Stomach (tissue), 9 donors: ENCODE data around the gene HS6ST1. TPM values are rescaled to one million over a fixed set of nuclear protein-coding genes. Genes with fewer than 3 reads are reported as not detected.

Source experiments
- DNase-seq, 2 donors: peaks; one replicate each; pipeline versions ENCODE4 v3.0.0 to v3.0.0-alpha.2; 2013 to 2019
- H3K27ac ChIP-seq, 5 donors: fragments of 200-600 bp in 4 of 5; sonication (generic) in 4 of 5; one replicate each; pipeline ENCODE4 v1.5.1; 2013 to 2019; ENCODE audit warnings: mild to moderate bottlenecking in 1 of 5, moderate library complexity in 1 of 5
- H3K27me3 ChIP-seq, 3 donors: fragments of 200-600 bp; sonication (generic); one replicate each; pipeline ENCODE4 v1.5.1; 2017 to 2019; ENCODE audit warnings: mixed run types in 1 of 3
- H3K36me3 ChIP-seq, 4 donors: fragments of 200-600 bp; sonication (generic); 1 replicate in 3 of 4; 2 replicates in 1 of 4; pipeline ENCODE4 v1.5.1; 2016 to 2019
- H3K4me1 ChIP-seq, 4 donors: fragments of 200-600 bp; sonication (generic); one replicate each; pipeline ENCODE4 v1.5.1; 2016 to 2019
- H3K4me3 ChIP-seq, 4 donors: fragments of 200-600 bp; sonication (generic) in 3 of 4; one replicate each; pipeline ENCODE4 v1.5.1; 2016 to 2019; ENCODE audit warnings: mild to moderate bottlenecking in 1 of 4
- H3K9me3 ChIP-seq, 4 donors: fragments of 200-600 bp; sonication (generic); one replicate each; pipeline ENCODE4 v1.5.1; 2016 to 2019
- EP300 ChIP-seq: sonication (generic); formaldehyde crosslinking; IDR thresholded peaks from one replicate; pipeline ENCODE4 v1.6.1; 2017; ENCODE audit warnings: antibody characterized with exemption
- POLR2A ChIP-seq, 4 donors: fragments of 450-650 bp; IDR thresholded peaks; one replicate each; pipeline ENCODE4 v1.6.1; 2016; ENCODE audit warnings: antibody characterized with exemption in 4 of 4, control low read depth in 2 of 4, mild to moderate bottlenecking in 1 of 4, moderate library complexity in 1 of 4
- POLR2AphosphoS5 ChIP-seq, 3 donors: sonication (generic); formaldehyde crosslinking; IDR thresholded peaks; one replicate each; pipeline ENCODE4 v1.6.1; 2016; ENCODE audit warnings: antibody characterized with exemption in 3 of 3
- WGBS, 5 donors: extraction: QIAGEN DNeasy Blood & Tissue Kit in 3 of 5; methylation state at CpG; one replicate each; pipeline versions ENCODE4 v1.1.5 to v1.1.7; 2013 to 2018; 5-methylcytosine and 5-hydroxymethylcytosine counted together
- intact Hi-C: fragments of 100-400 bp; cut with DNase I; formaldehyde crosslinking; loops from one replicate; pipeline ENCODE4 v1.15.1; 2023; ENCODE audit warnings: low total_unique reads
- polyA plus RNA-seq, 3 donors: library from polyadenylated mRNA; stranded (reverse); fragments of 200-250 nt; gene quantifications; one replicate each; pipeline ENCODE4 v1.2.3, GENCODE V29; 2013
- total RNA-seq, 5 donors: library from RNA; depleted of rRNA; stranded (reverse); fragments of >200 nt; gene quantifications; one replicate each; pipeline versions ENCODE4 v1.1.0 to v1.2.3, GENCODE V29; 2014 to 2016
- TF ChIP-seq, protein P1 (sequence below), 7 experiments: fragments of 450-650 bp in 4 of 7; fragments of 200-600 bp in 3 of 7; sonication (generic) in 3 of 7; IDR thresholded peaks; one replicate each; pipeline ENCODE4 v1.5.1; 2016 to 2019; ENCODE audit warnings: antibody characterized with exemption in 7 of 7, control low read depth in 2 of 7, mild to moderate bottlenecking in 1 of 7
- donor health status: healthy with polysubstance abuse.
- donor health status: Bipolar disorder and iron deficiency.
- donor health status: healthy.

Gene HS6ST1
- total and polyA plus RNA-seq, 8 donors, result 2.9 to 178 (median 12.8) TPM

GRCh38 chr2:128273469-128274081, 45.1 kb downstream of the HS6ST1 start:
- TF ChIP-seq POLR2AphosphoS5 (IDR thresholded peaks at IDR 0.05), result no peak
- TF ChIP-seq POLR2A (IDR thresholded peaks at IDR 0.05), result no peak
- TF ChIP-seq EP300, result no peak
- TF ChIP-seq, protein P1, sequence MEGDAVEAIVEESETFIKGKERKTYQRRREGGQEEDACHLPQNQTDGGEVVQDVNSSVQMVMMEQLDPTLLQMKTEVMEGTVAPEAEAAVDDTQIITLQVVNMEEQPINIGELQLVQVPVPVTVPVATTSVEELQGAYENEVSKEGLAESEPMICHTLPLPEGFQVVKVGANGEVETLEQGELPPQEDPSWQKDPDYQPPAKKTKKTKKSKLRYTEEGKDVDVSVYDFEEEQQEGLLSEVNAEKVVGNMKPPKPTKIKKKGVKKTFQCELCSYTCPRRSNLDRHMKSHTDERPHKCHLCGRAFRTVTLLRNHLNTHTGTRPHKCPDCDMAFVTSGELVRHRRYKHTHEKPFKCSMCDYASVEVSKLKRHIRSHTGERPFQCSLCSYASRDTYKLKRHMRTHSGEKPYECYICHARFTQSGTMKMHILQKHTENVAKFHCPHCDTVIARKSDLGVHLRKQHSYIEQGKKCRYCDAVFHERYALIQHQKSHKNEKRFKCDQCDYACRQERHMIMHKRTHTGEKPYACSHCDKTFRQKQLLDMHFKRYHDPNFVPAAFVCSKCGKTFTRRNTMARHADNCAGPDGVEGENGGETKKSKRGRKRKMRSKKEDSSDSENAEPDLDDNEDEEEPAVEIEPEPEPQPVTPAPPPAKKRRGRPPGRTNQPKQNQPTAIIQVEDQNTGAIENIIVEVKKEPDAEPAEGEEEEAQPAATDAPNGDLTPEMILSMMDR (IDR thresholded peaks at IDR 0.05), result no peak
- H3K4me1 ChIP-seq, result peaks cover 0 to 25% (median 14%) of the 10 kb centered on the region in 4 donors
- no peaks in the 10 kb centered on the region for H3K27me3 ChIP-seq
- no peak overlapping the region for H3K4me3 ChIP-seq
- DNase-seq, result no peak
- H3K36me3 ChIP-seq, result peaks cover 4 to 54% (median 23%) of the 10 kb centered on the region in 4 donors
- peaks cover 0 to 19% (median 4%) of the 10 kb centered on the region in 4 donors for H3K9me3 ChIP-seq
- WGBS, 5 donors, result 66 to 80% (median 76%) methylated on average over 16 of the region's 16 CpGs
- intact Hi-C loops, result no loop called here
- no peak overlapping the region for H3K27ac ChIP-seq

DNA sequence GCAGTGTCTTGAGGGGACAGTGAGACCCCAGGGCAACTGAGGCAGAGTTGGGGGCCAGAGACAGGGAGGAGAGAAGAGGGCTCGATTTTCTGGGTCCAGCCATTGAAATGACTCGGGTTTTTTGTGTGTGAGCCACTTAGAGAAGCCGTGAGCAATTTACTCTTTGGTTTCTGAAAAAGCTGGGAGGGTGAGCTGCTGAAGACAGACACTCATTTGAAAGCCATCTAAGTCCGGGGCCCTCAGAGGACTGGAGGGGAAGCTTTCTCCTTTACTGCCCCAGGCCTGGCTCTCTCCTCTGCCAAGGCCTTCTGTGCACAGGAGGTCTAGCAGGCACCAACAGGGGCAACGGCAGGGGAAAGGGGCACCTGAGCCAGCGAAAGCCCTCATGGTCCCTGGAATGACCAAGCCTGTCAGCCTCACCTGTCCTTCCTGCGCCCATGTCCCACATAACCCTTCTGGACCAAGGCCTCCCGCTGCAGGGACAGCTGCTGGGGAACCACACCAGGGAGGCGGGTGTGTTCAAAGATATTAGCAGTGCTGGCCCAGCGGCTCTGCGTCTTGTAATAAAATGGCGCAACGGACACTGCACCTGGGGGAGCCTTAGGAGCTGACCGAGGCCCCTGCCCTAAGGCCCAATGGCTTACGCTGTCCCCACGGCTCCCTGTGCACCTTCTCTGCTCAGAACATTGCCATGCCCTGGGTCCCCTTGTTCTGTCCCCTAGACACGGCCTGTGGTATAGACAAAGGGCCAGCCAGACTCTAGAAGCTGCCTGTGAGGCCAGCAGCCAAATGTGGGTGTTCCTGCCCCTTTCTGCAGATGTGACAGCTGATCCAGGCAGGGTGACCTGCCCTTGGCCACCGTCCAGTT, 45.8 kb downstream of the HS6ST1 start:
- Histone ChIP-seq H3K9me3 (peaks cover 0 to 19% (median 4%) of the 10 kb centered on the region in 4 donors), H3K4me3 (no peak overlapping the region), H3K4me1 (peaks cover 0 to 23% (median 12%) of the 10 kb centered on the region in 4 donors), H3K27me3 (no peaks in the 10 kb centered on the region), H3K36me3 (peaks cover 4 to 54% (median 27%) of the 10 kb centered on the region in 4 donors), H3K27ac (no peak overlapping the region)
- no peak for DNase-seq
- TF ChIP-seq, protein P1 (IDR thresholded peaks at IDR 0.05), result no peak
- no peak for TF ChIP-seq EP300
- TF ChIP-seq POLR2A (IDR thresholded peaks at IDR 0.05), result no peak
- TF ChIP-seq POLR2AphosphoS5 (IDR thresholded peaks at IDR 0.05), result no peak
- intact Hi-C loops, result no loop called here
- WGBS, 5 donors, result 86 to 91% (median 90%) methylated on average over 13 to 18 of the region's 18 CpGs

DNA sequence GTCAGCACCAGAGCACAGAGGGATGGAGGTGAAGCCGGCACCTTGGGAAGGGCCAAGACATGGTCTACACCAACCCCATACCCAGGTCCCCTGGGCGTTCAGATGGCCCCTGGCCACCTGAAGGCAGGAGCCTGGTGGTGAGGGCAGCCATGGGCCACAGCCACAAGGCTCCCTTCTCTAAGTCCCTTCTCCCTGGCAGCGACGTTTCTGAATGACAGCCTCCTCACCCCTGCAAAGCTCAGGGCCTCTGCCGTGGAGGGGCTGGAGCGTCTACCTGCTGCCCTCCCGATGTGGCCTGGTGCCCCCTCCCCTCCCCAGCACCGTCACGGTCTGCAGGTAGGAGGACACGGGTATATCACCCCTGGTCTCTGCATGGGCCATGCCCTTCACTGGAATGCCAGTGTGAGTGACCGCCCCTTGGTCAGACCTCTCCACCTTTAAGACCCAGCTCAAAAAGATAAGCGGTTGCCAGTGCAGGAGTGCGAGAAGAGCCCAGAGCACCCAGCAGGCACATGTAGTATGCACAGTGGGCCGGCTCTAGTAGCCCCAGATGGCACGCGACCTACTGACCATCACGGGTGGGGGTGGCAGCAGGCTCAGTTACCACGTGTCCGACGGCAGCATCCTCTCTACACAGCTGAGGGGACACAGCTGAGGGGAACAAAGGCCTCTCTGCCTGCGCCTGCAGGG, 46.6 kb downstream of the HS6ST1 start:
- intact Hi-C loops, result no loop called here
- Histone ChIP-seq H3K4me1 (peaks cover 0 to 23% (median 10%) of the 10 kb centered on the region in 4 donors), H3K4me3 (no peak overlapping the region), H3K27ac (no peak overlapping the region), H3K27me3 (no peaks in the 10 kb centered on the region), H3K36me3 (peaks cover 4 to 49% (median 28%) of the 10 kb centered on the region in 4 donors), H3K9me3 (peaks cover 0 to 19% (median 4%) of the 10 kb centered on the region in 4 donors)
- 81 to 88% (median 87%) methylated on average over 5 to 21 of the region's 21 CpGs for WGBS, 5 donors
- DNase-seq, result no peak
- TF ChIP-seq POLR2A (IDR thresholded peaks at IDR 0.05) (no peak), POLR2AphosphoS5 (IDR thresholded peaks at IDR 0.05) (no peak), EP300 (no peak)
- TF ChIP-seq, protein P1 (IDR thresholded peaks at IDR 0.05), result no peak

DNA sequence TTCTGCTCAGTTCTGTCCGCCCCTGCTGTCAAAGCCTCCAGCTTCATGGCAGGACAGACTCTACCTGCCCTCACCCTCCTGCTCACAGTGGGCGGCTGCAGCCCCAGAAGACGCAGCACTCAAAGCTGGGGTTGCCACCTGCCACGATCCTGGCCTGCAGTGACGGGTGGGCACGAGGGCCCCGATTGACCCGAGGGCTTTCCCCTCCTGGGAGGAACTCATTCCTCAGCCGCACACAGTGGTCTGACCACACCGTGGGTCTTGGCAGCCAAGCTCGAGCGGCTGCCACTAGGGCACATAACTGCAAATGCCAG, 47.1 kb downstream of the HS6ST1 start:
- no peak for DNase-seq
- Histone ChIP-seq H3K27me3 (no peaks in the 10 kb centered on the region), H3K36me3 (peaks cover 4 to 46% (median 26%) of the 10 kb centered on the region in 4 donors), H3K4me1 (peaks cover 0 to 23% (median 10%) of the 10 kb centered on the region in 4 donors), H3K9me3 (peaks cover 0 to 19% (median 4%) of the 10 kb centered on the region in 4 donors), H3K27ac (no peak overlapping the region), H3K4me3 (no peak overlapping the region)
- 87 to 95% (median 93%) methylated on average over 4 to 12 of the region's 12 CpGs for WGBS, 5 donors
- intact Hi-C loops, result no loop called here
- TF ChIP-seq, protein P1 (IDR thresholded peaks at IDR 0.05), result no peak
- TF ChIP-seq POLR2A (IDR thresholded peaks at IDR 0.05) (no peak), POLR2AphosphoS5 (IDR thresholded peaks at IDR 0.05) (no peak), EP300 (no peak)
